HEK293T (cell line): ENCODE data around the gene MCCD1.
A peak's percentile ranks its signal among the peaks of the same experiment; 100 is the strongest.

Experiments
- CTCF ChIA-PET: fragments of 350-600 bp; formaldehyde crosslinking; extraction: SDS; loops from one replicate; lab custom pipeline; 2021; ENCODE audit warnings: antibody characterized with exemption, inconsistent platforms; lab: Yijun Ruan, JAX
- POLR2A ChIA-PET: fragments of 350-600 bp; formaldehyde crosslinking; extraction: SDS; loops from one replicate; lab custom pipeline; 2020; ENCODE audit warnings: antibody characterized with exemption, inconsistent platforms; lab: Yijun Ruan, JAX
- DNase-seq: peaks from one replicate; pipeline ENCODE4 v3.0.0; 2012; ENCODE audit warnings: mixed read lengths; ENCODE audit errors: extremely low spot score
- ARNT ChIP-seq: fragments of 450-650 bp; IDR thresholded peaks from 2 replicates; pipeline ENCODE4 v1.6.1; 2017; ENCODE audit warnings: mild to moderate bottlenecking
- BHLHE40 ChIP-seq: fragments of 450-650 bp; IDR thresholded peaks from 2 replicates; pipeline ENCODE4 v1.6.1; 2016; ENCODE audit warnings: mild to moderate bottlenecking, moderate library complexity, borderline replicate concordance
- CTBP1 ChIP-seq: fragments of 450-650 bp; IDR thresholded peaks from 2 replicates; pipeline ENCODE4 v1.6.1; 2016; ENCODE audit warnings: borderline replicate concordance
- ELF4 ChIP-seq: fragments of 450-650 bp; IDR thresholded peaks from 2 replicates; pipeline ENCODE4 v1.6.1; 2017; ENCODE audit warnings: antibody characterized with exemption
- FOXA1 ChIP-seq: fragments of 450-650 bp; IDR thresholded peaks from 2 replicates; pipeline ENCODE4 v1.6.1; 2016; ENCODE audit warnings: mild to moderate bottlenecking
- FOXK2 ChIP-seq: fragments of 450-650 bp; IDR thresholded peaks from 2 replicates; pipeline ENCODE4 v1.6.1; 2016; ENCODE audit warnings: mild to moderate bottlenecking
- FOXM1 ChIP-seq: fragments of 450-650 bp; IDR thresholded peaks from 2 replicates; pipeline ENCODE4 v1.6.1; 2017; ENCODE audit warnings: mild to moderate bottlenecking, borderline replicate concordance
- HDGF ChIP-seq: fragments of 450-650 bp; IDR thresholded peaks from 2 replicates; pipeline ENCODE4 v1.6.1; 2017; ENCODE audit warnings: antibody characterized with exemption, borderline replicate concordance
- L3MBTL2 ChIP-seq: fragments of 450-650 bp; conservative IDR thresholded peaks from 2 replicates; pipeline ENCODE4 v1.6.1; 2016; ENCODE audit warnings: mild to moderate bottlenecking
- LEF1 ChIP-seq: fragments of 450-650 bp; IDR thresholded peaks from 2 replicates; pipeline ENCODE4 v1.6.1; 2017; ENCODE audit warnings: mild to moderate bottlenecking, borderline replicate concordance
- NFRKB ChIP-seq: fragments of 450-650 bp; IDR thresholded peaks from 2 replicates; pipeline ENCODE4 v1.6.1; 2016; ENCODE audit warnings: mild to moderate bottlenecking, moderate library complexity
- PKNOX1 ChIP-seq: fragments of 450-650 bp; IDR thresholded peaks from 2 replicates; pipeline ENCODE4 v1.6.1; 2016
- SP1 ChIP-seq: fragments of 450-650 bp; IDR thresholded peaks from 2 replicates; pipeline ENCODE4 v1.6.1; 2017
- SUZ12 ChIP-seq: fragments of 450-650 bp; IDR thresholded peaks from 2 replicates; pipeline ENCODE4 v1.6.1; 2016; ENCODE audit warnings: mild to moderate bottlenecking
- TARDBP ChIP-seq: fragments of 450-650 bp; IDR thresholded peaks from 2 replicates; pipeline ENCODE4 v1.6.1; 2016
- ZNF384 ChIP-seq: fragments of 450-650 bp; IDR thresholded peaks from 2 replicates; pipeline ENCODE4 v1.6.1; 2016

Gene MCCD1

DNA sequence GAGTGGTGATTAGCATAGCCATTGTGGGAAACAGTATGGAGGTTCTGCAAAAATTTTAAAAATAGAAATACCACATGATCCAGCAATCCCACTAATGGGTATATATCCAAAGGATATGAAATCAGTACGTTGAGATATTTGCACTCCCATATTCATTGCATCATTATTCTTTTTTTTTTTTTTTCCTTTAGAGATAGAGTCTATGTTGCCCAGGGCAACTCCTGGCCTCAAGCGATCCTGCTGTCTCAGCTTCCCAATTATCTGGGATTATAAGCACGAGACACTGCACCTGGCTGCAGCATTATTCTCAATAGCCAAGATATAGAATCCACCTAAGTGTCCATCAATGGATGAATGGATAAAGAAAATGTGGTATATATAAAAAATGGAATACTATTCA, 6.9 kb upstream of the MCCD1 start:
- CTCF ChIA-PET: no interaction called here
- DNase-seq: no peak
- TF ChIP-seq BHLHE40 (no peak), FOXM1 (no peak), ELF4 (no peak), FOXK2 (no peak), PKNOX1 (no peak), LEF1 (no peak), SUZ12 (no peak), TARDBP (no peak)
- POLR2A ChIA-PET: no interaction called here

GRCh38 chr6:31525553-31525931, 3.2 kb upstream of the MCCD1 start:
- DNase-seq: no peak
- ChIA-PET CTCF (no interaction called here), POLR2A (interaction anchor here (0.7 to 8.4 kb wide), 2 partner anchors 8 to 15 kb away, joined by 3 to 114 read pairs; partner anchors contain the start of gene DDX39B)
- TF ChIP-seq CTBP1: no peak
- TF ChIP-seq FOXK2: no peak
- TF ChIP-seq NFRKB: no peak
- no peak for TF ChIP-seq SUZ12
- TF ChIP-seq ARNT: no peak
- TF ChIP-seq FOXA1: no peak
- no peak for TF ChIP-seq LEF1
- no peak for TF ChIP-seq TARDBP

DNA sequence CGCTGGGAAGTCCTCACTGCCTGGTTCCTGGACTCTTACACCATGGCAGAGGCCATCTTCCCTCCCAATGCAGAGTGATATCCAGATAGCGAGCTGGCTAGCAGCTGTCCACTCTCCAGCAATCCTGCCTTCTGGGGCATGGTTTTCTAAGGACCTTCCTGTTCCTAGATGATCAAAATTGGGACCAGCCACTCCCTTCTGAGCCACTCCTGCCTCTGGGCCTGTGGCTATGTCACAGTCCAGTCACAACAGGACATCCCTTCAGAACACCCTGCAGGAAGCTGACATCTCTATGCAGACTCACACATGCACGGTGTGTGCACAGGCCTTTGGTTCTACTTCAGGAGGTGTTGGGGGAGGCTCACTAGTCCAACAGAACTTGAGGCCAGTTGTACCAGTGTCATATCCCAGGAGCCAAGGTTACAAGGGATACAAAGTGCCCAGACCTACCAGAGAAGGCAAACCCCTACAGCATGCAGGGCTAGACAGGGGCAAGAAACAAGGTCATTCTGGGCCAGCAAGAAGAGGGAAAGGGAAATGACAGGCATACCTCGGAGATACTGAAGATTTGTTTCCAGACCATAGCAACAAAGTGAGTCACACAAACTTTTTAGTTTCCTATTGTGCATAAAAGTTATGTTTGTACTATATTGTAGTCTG, 2.7 kb upstream of the MCCD1 start:
- POLR2A ChIA-PET: interaction anchor here (0.7 to 8.4 kb wide), 2 partner anchors 9 to 15 kb away, joined by 3 to 114 read pairs; partner anchors contain the start of gene DDX39B
- DNase-seq: no peak
- CTCF ChIA-PET: no interaction called here
- no peak for TF ChIP-seq ZNF384
- no peak for TF ChIP-seq FOXK2
- no peak for TF ChIP-seq L3MBTL2
- TF ChIP-seq ELF4: no peak
- TF ChIP-seq HDGF: no peak
- no peak for TF ChIP-seq LEF1
- TF ChIP-seq PKNOX1: no peak

- ChIA-PET CTCF (interaction anchor here (0.7 kb wide), 1 partner anchor 68 kb away, joined by 5 read pairs; no protein-coding TSS in a partner anchor), POLR2A (interaction anchor here (1.0 to 8.4 kb wide), 4 partner anchors 11 to 31 kb away, joined by 3 to 114 read pairs (median 4); partner anchors contain the start of genes DDX39B, MICB and NFKBIL1)
- no peak for TF ChIP-seq NFRKB
- TF ChIP-seq PKNOX1: peak; percentile 51
- no peak for DNase-seq
Observed at GRCh38 chr6:31528307-31528777, 420 bp upstream of the MCCD1 start.

DNA sequence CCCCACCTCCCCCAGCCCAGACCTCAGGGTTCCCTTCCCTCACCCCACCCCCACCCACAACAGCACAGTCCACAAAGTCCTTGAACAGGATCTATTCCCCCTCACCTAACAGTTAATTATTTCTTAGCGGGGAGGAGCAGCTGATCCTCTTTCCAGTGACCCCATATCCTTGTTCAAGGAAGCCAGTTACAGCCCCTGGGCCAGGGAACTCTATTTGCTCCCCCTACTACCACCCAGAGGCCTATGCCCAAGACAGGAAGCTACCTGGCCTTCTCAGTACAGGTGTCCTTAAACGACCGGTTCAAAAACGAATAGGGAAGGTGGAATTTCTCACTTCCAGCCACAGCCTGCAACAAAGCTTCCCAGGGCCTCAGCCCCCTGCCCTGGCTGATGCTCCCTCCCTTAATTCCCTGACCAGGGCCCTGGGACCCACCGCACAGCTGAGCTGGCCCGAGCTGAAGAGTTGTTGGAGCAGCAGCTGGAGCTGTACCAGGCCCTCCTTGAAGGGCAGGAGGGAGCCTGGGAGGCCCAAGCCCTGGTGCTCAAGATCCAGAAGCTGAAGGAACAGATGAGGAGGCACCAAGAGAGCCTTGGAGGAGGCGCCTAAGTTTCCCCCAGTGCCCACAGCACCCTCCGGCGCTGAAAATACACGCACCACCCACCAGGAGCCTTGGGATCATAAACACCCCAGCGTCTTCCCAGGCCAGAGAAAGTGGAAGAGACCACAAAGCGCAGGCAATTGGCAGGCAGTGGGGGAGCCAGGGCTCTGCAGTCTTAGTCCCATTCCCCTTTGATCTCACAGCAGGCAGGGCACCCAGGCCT, 778 bp downstream of the MCCD1 start:
- no peak for DNase-seq
- TF ChIP-seq CTBP1: no peak
- no peak for TF ChIP-seq ELF4
- TF ChIP-seq ARNT: no peak
- no peak for TF ChIP-seq PKNOX1
- TF ChIP-seq ZNF384: no peak
- no peak for TF ChIP-seq FOXK2
- TF ChIP-seq FOXA1: no peak
- no peak for TF ChIP-seq FOXM1
- no peak for TF ChIP-seq SUZ12
- TF ChIP-seq LEF1: no peak
- TF ChIP-seq SP1: no peak
- no peak for TF ChIP-seq L3MBTL2
- no peak for TF ChIP-seq HDGF
- no peak for TF ChIP-seq BHLHE40
- TF ChIP-seq NFRKB: no peak
- TF ChIP-seq TARDBP: no peak
- ChIA-PET CTCF (interaction anchor here (0.9 to 1.1 kb wide), 2 partner anchors 17 to 59 kb away, joined by 3 read pairs; partner anchors contain the start of gene ATP6V1G2), POLR2A (interaction anchor here (1.1 to 8.4 kb wide), 5 partner anchors 11 to 35 kb away, joined by 4 to 114 read pairs (median 6); partner anchors contain the start of genes DDX39B, MICB and NFKBIL1)
